ENCODE data around the gene ZNF827. TPM values are rescaled to one million over a fixed set of nuclear protein-coding genes. Genes with fewer than 3 reads are reported as not detected.

The ZNF827 gene
- 5.3 and 18.5 TPM in 2 replicates for total RNA-seq

GRCh38 chr4:145938618-145939440 lies at the start of gene ZNF827:
Gene ZNF827 (minus strand): TSS chr4:145938823. CDS start chr4:145938407, 416 bp downstream.

Other genes with a start within 250 kb of the ZNF827 start
- 30.8 and 33.1 TPM in 2 replicates for gene LSM6, start 236.9 kb upstream of the ZNF827 start, total RNA-seq

Measured in pericardium fibroblast (primary cell).